ENCODE results near the gene DONSON.

The DONSON gene

GRCh38 chr21:33560965-33561364 is 27.5 kb downstream of the DONSON start:
- DNase-seq: no peak

GRCh38 chr21:33559813-33560212 is 28.7 kb downstream of the DONSON start:
- no peak for DNase-seq

DNA sequence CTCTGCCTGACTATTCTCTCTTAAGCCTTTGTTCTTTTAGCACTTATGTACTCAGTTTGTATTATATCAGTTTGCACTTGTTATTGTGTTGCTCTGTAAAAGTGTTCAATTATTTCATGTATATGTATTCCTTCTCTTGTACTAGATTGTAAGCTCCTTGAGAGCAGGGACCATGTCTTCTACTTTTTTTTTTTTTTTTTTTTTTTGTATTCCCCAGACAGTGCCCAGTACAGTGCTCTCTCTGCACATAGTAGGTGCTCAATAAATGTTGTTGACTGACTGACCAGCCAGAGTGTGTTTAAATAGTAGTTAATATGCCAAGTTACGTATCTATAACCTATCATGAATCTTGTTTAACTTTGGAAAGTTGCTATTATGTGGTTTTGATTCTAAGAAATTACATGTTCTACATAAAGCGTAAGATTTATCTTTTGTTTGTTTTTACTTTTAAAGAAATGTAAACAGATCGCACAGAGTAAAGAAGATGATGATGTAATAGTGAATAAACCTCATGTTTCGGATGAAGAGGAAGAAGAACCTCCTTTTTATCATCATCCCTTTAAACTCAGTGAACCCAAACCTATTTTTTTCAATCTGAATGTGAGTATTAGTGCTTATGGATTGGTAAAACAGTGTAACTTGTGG is 29.6 kb downstream of the DONSON start:
- no peak for DNase-seq

DNA sequence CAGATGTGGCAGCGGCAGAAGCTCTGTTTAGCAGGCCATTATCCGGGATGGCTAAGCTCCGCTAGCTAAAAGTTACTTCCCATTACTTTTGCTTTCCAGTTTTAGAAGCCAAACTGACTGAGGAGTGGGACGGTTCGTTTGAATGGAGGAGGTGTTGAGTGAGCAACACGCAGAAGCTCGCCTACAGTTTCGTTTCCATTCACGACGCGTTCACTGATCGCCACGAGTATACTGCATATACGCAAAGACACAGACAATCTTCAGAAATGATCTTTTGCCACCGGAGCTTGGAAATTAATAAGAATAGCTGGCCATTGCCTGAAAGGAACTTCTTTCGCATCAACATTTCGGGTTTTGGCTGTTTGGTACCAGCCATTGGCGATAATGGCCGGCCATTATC is 31.0 kb downstream of the DONSON start:
- no peak for DNase-seq

- DNase-seq: no peak
Measured at GRCh38 chr21:33554982-33555344, 33.5 kb downstream of the DONSON start.

DNA sequence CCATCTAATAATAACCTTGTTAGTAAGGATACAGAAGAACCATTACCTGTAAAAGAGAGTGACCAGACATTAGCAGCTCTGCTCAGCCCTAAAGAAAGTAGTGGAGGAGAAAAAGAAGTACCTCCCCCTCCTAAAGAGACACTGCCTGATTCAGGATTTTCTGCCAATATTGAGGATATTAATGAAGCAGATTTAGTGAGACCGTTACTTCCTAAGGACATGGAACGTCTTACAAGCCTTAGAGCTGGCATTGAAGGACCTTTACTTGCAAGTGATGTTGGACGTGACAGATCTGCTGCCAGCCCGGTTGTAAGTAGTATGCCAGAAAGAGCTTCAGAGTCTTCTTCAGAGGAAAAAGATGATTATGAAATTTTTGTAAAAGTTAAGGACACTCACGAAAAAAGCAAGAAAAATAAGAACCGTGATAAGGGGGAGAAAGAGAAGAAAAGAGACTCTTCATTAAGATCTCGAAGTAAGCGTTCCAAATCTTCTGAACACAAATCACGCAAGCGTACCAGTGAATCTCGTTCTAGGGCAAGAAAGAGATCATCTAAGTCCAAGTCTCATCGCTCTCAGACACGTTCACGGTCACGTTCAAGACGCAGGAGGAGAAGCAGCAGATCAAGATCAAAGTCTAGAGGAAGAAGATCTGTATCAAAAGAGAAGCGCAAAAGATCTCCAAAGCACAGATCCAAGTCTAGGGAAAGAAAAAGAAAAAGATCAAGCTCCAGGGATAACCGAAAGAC is 34.1 kb downstream of the DONSON start:
- DNase-seq: no peak

DNA sequence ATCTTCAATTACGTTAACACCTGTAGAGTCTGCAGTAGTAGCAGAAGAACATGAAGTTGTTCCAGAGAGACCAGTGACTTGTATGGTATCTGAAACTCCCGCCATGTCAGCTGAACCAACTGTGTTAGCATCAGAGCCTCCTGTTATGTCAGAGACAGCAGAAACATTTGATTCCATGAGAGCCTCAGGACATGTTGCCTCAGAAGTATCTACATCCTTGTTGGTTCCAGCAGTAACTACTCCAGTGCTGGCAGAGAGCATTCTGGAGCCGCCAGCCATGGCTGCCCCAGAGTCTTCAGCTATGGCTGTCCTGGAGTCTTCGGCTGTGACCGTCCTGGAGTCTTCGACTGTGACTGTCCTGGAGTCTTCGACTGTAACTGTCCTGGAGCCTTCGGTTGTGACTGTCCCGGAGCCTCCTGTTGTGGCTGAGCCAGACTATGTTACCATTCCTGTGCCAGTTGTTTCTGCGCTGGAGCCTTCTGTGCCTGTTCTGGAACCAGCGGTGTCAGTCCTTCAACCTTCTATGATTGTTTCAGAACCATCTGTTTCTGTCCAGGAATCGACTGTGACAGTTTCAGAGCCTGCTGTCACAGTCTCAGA is 35.4 kb downstream of the DONSON start:
- no peak for DNase-seq

DNA sequence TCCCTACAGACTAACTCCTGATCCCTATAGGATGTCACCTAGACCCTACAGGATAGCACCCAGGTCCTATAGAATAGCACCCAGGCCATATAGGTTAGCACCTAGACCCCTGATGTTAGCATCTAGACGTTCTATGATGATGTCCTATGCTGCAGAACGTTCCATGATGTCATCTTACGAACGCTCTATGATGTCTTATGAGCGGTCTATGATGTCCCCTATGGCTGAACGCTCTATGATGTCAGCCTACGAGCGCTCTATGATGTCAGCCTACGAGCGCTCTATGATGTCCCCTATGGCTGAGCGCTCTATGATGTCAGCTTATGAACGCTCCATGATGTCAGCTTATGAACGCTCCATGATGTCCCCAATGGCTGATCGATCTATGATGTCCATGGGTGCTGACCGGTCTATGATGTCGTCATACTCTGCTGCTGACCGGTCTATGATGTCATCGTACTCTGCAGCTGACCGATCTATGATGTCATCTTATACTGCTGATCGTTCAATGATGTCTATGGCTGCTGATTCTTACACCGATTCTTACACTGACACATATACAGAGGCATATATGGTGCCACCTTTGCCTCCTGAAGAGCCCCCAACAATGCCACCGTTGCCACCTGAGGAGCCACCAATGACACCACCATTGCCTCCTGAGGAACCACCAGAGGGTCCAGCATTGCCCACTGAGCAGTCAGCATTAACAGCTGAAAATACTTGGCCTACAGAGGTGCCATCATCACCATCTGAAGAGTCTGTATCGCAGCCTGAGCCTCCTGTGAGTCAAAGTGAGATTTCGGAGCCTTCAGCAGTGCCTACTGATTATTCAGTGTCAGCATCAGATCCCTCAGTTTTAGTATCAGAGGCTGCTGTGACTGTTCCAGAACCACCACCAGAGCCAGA is 36.1 kb downstream of the DONSON start:
- no peak for DNase-seq

DNA sequence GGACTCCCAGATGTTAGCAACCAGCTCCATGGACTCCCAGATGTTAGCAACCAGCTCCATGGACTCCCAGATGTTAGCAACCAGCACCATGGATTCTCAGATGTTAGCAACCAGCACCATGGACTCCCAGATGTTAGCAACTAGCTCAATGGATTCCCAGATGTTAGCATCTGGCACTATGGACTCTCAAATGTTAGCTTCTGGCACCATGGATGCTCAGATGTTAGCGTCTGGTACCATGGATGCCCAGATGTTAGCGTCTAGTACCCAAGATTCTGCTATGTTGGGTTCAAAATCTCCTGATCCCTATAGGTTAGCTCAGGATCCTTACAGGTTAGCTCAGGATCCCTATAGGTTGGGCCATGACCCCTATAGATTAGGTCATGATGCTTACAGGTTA is 36.8 kb downstream of the DONSON start:
- DNase-seq: no peak

GRCh38 chr21:33550772-33551660 is 37.5 kb downstream of the DONSON start:
- no peak for DNase-seq

- no peak for DNase-seq
Measured at GRCh38 chr21:33549848-33550771, 38.4 kb downstream of the DONSON start.

GRCh38 chr21:33546086-33546485 is 42.4 kb downstream of the DONSON start:
- no peak for DNase-seq

- no peak for DNase-seq
Measured at GRCh38 chr21:33544451-33545195, 43.9 kb downstream of the DONSON start.

GRCh38 chr21:33543505-33544129 is 44.9 kb downstream of the DONSON start:
- DNase-seq: peak; percentile 32

GRCh38 chr21:33542640-33543504 is 45.6 kb downstream of the DONSON start, which contains the start of gene SON:
TSS of gene SON (plus strand) at chr21:33543038. CDS start at chr21:33543093, 55 bp downstream.
- DNase-seq: peak; percentile 96

DNA sequence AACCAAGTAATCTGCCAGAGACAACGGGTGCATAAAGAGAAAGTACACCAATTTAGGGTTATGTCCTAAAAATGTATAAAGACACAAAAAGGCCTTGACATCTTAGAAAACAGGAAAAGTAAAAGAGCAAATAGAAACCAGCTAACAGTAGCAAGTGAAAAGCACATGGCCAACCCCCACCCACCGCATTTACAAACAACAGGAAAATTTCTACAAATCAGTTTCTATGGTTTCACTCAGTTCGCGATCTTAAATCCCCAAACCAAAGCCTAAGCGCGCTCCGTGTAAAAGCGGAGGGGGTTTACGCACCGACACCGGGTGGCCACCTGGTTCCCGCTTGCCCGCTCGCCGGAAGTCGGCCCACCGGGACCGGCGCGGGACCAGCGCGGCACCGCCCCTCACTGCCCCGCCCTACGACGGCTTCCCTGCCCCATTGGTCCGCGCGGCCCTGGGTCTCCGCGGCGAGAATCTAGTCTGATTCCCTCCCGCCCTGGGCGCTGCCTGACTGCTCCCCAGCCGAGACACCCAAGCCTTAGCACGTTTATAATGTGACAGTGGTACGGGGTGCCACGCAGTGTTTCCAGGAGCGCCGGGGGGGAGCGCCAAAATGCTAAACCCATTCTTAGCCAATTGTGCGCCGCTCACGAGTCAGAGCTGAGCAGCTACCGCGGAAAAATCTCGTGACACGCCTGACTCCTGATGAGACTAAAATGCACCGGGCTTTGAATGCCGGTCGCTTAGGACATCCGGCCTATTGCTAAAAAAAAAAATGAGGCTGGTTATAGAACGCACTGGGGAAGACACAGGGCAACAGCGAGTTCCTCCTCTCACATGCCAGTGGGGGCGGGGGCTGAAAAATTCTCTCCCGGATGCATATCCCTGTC is 46.5 kb downstream of the DONSON start, which contains the start of gene GART:
Gene GART, minus strand, starts transcription at position 362 of the 884 bp plus-strand sequence. CDS start 2,802 bp downstream, outside the sequence.
- DNase-seq: peak; percentile 92

DNA sequence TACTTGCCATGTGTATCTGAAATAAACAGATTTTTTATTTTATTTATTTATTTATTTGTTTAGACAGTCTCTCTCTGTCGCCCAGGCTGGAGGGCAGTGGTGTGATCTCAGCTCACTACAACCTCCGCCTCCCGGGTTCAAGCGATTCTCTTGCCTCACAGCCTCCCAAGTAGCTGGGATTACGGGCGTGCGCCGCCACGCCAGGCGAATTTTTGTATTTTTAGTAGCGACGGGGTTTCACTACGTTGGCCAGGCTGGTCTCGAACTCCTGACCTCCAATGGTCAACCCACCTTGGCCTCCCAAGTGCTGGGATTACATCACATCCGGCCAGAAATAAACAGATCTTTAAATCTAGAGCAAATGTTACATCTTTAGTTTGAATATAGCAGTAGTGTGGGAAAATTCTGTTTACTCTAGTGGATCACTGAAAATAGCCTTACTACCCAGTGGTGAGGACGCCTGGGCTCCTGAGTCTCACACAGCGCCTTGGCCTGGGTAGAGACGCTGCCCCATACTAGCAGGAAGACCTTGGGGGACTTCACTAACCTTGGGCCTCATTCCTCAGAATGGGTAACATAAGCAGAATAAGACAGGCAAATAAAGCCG is 47.3 kb downstream of the DONSON start:
- no peak for DNase-seq

All from activated CD8-positive, alpha-beta memory T cell treated with anti-CD3 and anti-CD28 coated beads, Interleukin-2, amount 50 U/mL, for 48 hours (primary cell).